Measurements from ENCODE around the gene ATAD3B. TPM values are rescaled to one million over a fixed set of nuclear protein-coding genes. Genes with fewer than 3 reads are reported as not detected.

Gene ATAD3B
- total and polyA plus RNA-seq, 2 of the 13 experiments (the other 11 are each of a cell fraction or from before 2014, with no cell fraction given) = 9.6 to 31.1 TPM

GRCh38 chr1:1487701-1488100 is 16.1 kb downstream of the ATAD3B start (continued):
- no peak for TF ChIP-seq ZNF598 (CRISPR knock-in tag; IDR thresholded peaks at IDR 0.05; ENCODE audit: borderline replicate concordance)
- no peak for TF ChIP-seq JDP2 (CRISPR knock-in tag; IDR thresholded peaks at IDR 0.05; ENCODE audit: borderline replicate concordance)
- TF ChIP-seq ZNF784 (CRISPR knock-in tag; IDR thresholded peaks at IDR 0.05; ENCODE audit: borderline replicate concordance) = no peak
- TF ChIP-seq ELF1 (CRISPR knock-in tag; IDR thresholded peaks at IDR 0.05) = no peak
- TF ChIP-seq NCOR1 (IDR thresholded peaks at IDR 0.05; ENCODE audit: borderline replicate concordance, low read length) = no peak
- TF ChIP-seq ZIK1 (CRISPR knock-in tag; IDR thresholded peaks at IDR 0.05; ENCODE audit: borderline replicate concordance, low read depth) = no peak

- no peaks in the 10 kb centered on the region for H4K20me1 ChIP-seq (ENCODE audit: insufficient read depth, low read length)
Measured at GRCh38 chr1:1489231-1489630, 17.7 kb downstream of the ATAD3B start.

More at GRCh38 chr1:1489231-1489630, 17.7 kb downstream of the ATAD3B start:
- intact Hi-C loops (cut with micrococcal nuclease; ENCODE audit: unreplicated experiment) = no loop called here
- Histone ChIP-seq H3K27me3 (ENCODE audit: control insufficient read depth in 1 of 2, insufficient read depth in 2 of 2, low read length in 2 of 2) (no peaks in the 10 kb centered on the region; a peak in 1 of 5 replicates), H3K27ac (ENCODE audit: extremely low read length, insufficient read depth, low read length) (no peak overlapping the region), H3K4me3 (replicated peaks in 1 of 3; ENCODE audit: insufficient read depth in 1 of 3, low read depth in 2 of 3, low read length in 3 of 3) (no peak overlapping the region), H3K4me2 (ENCODE audit: low read depth, low read length) (no peak overlapping the region), H3K4me1 (ENCODE audit: insufficient read depth, low read length) (no peaks in the 10 kb centered on the region), H2AFZ (ENCODE audit: low read length) (no peak overlapping the region), H3K79me2 (ENCODE audit: insufficient read depth, low read length) (no peaks in the 10 kb centered on the region), H3K36me3 (replicated peaks in 1 of 2; ENCODE audit: control insufficient read depth in 1 of 2, insufficient read depth in 2 of 2, low read length in 2 of 2) (peaks cover 22 to 46% of the 10 kb centered on the region in 2 experiments; a peak in 4 of 5 replicates), H3K9ac (ENCODE audit: insufficient read depth, low read depth, low read length) (no peak overlapping the region), H3K9me3 (ENCODE audit: low read length) (no peaks in the 10 kb centered on the region)
- ATAC-seq (no peak), DNase-seq (ENCODE audit: low spot score) (no peak), FAIRE-seq (no peak)
- ChIA-PET POLR2A (no interaction called here), CTCF (ENCODE audit: low intra/inter-chr PET ratio, low total read pairs) (no interaction called here)
- no TSS peak for BruUV-seq (replicated peaks)
- in situ Hi-C loops (cut with HindIII; ENCODE audit: extremely low pct_ligation_motif_present, low pct_unique_long_range_greater_than_20kb) = no loop called here
- 100% methylated on average over 2 of the region's 16 CpGs for WGBS (ENCODE audit: low lambda C conversion rate)
- TF ChIP-seq AGO2 (optimal IDR thresholded peaks at IDR 0.05; ENCODE audit: low read depth, low read length) = peak; percentile 21
- TF ChIP-seq ZNF616 (CRISPR knock-in tag; IDR thresholded peaks at IDR 0.05; ENCODE audit: low read depth) = no peak
